ENCODE results near the gene SLC12A8. TPM values are rescaled to one million over a fixed set of nuclear protein-coding genes. Genes with fewer than 3 reads are reported as not detected.

The SLC12A8 gene
- total RNA-seq, 1 donor from 2014 or later, result 29.4 TPM

DNA sequence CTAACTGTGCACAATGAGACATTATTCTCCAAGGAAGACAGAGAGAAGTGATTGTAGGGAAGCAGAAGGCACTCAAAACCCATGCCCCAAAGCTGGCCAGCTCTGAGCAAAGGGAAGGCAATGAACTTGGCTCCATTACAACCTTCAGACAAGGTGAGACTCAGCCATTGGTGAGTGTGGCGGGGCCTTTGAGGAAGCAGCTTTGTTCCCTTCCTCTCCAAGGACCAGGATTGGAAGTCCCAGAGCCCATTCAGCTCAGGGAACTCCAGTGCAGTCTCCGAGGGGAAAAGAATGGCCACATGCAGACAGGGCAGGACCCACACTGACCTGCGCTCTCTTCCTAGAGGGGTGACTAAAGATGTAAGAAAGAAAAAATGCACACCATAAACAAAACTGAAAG lies 179.9 kb downstream of the SLC12A8 start:
- DNase-seq (ENCODE audit: low spot score), result no peak

Other genes with a start within 250 kb of the SLC12A8 start
- gene HEG1, start 156.8 kb downstream of the SLC12A8 start, total RNA-seq (ENCODE audit: insufficient read depth, low replicate concordance), result 33.9 TPM
- 39.0 TPM for gene ZNF148, start 162.6 kb upstream of the SLC12A8 start, total RNA-seq (ENCODE audit: insufficient read depth, low replicate concordance)